Lung (tissue), 12 donors: ENCODE results near the gene ANLN. TPM values are rescaled to one million over a fixed set of nuclear protein-coding genes. Genes with fewer than 3 reads are reported as not detected.

Source experiments
- ATAC-seq: fragments of 200-7000 bp; cut with Tn5 transposase; one replicate; pipeline ENCODE4 v1.9.1; 2020; ENCODE audit warnings: moderate number of reproducible peaks; ENCODE audit not compliant: insufficient read depth, low FRiP score
- DNase-seq, 3 donors: peaks; one replicate each; pipeline ENCODE4 v3.0.0-alpha.2; 2013 to 2017
- H3K27ac ChIP-seq, 2 donors: one replicate each; pipeline ENCODE4 v1.5.1; 2013; ENCODE audit warnings: mild to moderate bottlenecking in 2 of 2, moderate library complexity in 2 of 2, control low read depth in 1 of 2, inconsistent platforms in 1 of 2, low read depth in 1 of 2, low read length in 1 of 2
- H3K27me3 ChIP-seq, 3 donors: one replicate each; pipeline ENCODE4 v1.5.1; 2013; ENCODE audit warnings: low read length in 2 of 3; ENCODE audit not compliant: control insufficient read depth in 3 of 3, insufficient read depth in 3 of 3
- H3K36me3 ChIP-seq, 4 donors: one replicate each; pipeline ENCODE4 v1.5.1; 2013; ENCODE audit warnings: low read length in 4 of 4, mild to moderate bottlenecking in 1 of 4, moderate library complexity in 1 of 4; ENCODE audit not compliant: control insufficient read depth in 4 of 4, insufficient read depth in 4 of 4
- H3K4me1 ChIP-seq, 5 donors: one replicate each; pipeline ENCODE4 v1.5.1; 2013; ENCODE audit warnings: low read length in 5 of 5, mild to moderate bottlenecking in 2 of 5, moderate library complexity in 1 of 5; ENCODE audit not compliant: control insufficient read depth in 5 of 5, insufficient read depth in 5 of 5
- H3K4me3 ChIP-seq: one replicate; pipeline ENCODE4 v1.5.1; 2013; ENCODE audit warnings: mild to moderate bottlenecking, control low read depth, moderate library complexity
- H3K9ac ChIP-seq, 2 donors: one replicate each; pipeline ENCODE4 v1.5.1; 2013; ENCODE audit warnings: low read length in 2 of 2, control low read depth in 1 of 2; ENCODE audit not compliant: insufficient read depth in 1 of 2
- H3K9me3 ChIP-seq, 4 donors: one replicate each; pipeline ENCODE4 v1.5.1; 2013; ENCODE audit warnings: low read length in 3 of 4, mild to moderate bottlenecking in 1 of 4, moderate library complexity in 1 of 4; ENCODE audit not compliant: control insufficient read depth in 4 of 4, insufficient read depth in 3 of 4
- WGBS, 2 donors: extraction: QIAGEN DNeasy Blood & Tissue Kit; methylation state at CpG; one replicate each; pipeline ENCODE4 v1.1.7; 2013; 5-methylcytosine and 5-hydroxymethylcytosine counted together
- polyA plus RNA-seq, 2 donors: library from polyadenylated mRNA; stranded (reverse); fragments of 200-250 nt; gene quantifications; one replicate each; pipeline ENCODE4 v1.2.1, GENCODE V29; 2013
- total RNA-seq, 2 donors: library from RNA; depleted of rRNA in 1 of 2; stranded (reverse); fragments of >200 nt in 1 of 2; gene quantifications; one replicate each; pipeline ENCODE4 v1.2.1, GENCODE V29; 2014 to 2021
- TF ChIP-seq, protein P1 (sequence below): IDR thresholded peaks from 2 replicates; pipeline ENCODE4 v1.5.1; 2012; ENCODE audit warnings: mild to moderate bottlenecking; ENCODE audit errors: control extremely low read depth, extremely low read depth
- donor health status: control.
- donor health status: control.
- donor health status: Bipolar disorder and iron deficiency.
- donor health status: healthy.
- donor health status: DM: yes; HTN: yes; CAD: no.

Gene ANLN
- total and polyA plus RNA-seq, 4 donors, result 1.4 to 13.8 (median 3.2) TPM

DNA sequence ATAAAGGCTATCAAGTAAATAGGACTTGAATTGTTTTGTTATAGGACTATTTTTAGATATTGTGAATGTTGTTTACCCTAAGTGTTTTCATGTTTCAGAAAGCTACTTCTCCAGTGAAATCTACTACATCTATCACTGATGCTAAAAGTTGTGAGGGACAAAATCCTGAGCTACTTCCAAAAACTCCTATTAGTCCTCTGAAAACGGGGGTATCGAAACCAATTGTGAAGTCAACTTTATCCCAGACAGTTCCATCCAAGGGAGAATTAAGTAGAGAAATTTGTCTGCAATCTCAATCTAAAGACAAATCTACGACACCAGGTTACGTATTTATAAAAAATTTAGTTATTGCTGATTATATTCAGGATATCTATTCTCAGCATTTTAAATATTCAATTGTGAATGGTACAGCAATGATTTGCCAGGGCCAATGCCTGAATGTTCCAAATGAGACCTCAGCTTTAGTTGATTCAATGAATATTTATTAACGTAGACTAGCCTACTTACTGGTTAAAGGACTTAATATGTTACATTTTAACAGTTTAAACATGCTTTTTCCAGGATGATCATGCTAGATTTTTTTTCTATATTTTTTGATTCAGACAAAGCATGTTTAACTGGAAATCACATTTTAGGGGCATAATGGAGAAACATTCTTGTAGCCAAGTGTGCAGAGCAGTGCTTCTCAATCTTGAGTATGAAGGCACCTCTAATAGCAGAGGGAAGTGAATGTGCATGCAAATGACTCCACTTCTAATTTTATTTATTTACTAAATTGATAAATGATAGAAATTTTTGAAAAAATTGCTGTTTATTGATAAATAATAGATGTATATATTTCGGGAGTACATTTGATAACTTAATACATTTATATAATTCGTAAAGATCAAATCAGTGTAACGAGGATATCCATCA lies 18.2 kb downstream of the ANLN start:
- Histone ChIP-seq H3K4me3 (no peak overlapping the region), H3K27me3 (no peaks in the 10 kb centered on the region), H3K4me1 (peaks cover 0 to 2% (median 0%) of the 10 kb centered on the region in 5 donors), H3K9ac (no peak overlapping the region), H3K27ac (no peak overlapping the region), H3K36me3 (peaks cover 0 to 18% (median 9%) of the 10 kb centered on the region in 4 donors), H3K9me3 (no peaks in the 10 kb centered on the region)
- TF ChIP-seq, protein P1, sequence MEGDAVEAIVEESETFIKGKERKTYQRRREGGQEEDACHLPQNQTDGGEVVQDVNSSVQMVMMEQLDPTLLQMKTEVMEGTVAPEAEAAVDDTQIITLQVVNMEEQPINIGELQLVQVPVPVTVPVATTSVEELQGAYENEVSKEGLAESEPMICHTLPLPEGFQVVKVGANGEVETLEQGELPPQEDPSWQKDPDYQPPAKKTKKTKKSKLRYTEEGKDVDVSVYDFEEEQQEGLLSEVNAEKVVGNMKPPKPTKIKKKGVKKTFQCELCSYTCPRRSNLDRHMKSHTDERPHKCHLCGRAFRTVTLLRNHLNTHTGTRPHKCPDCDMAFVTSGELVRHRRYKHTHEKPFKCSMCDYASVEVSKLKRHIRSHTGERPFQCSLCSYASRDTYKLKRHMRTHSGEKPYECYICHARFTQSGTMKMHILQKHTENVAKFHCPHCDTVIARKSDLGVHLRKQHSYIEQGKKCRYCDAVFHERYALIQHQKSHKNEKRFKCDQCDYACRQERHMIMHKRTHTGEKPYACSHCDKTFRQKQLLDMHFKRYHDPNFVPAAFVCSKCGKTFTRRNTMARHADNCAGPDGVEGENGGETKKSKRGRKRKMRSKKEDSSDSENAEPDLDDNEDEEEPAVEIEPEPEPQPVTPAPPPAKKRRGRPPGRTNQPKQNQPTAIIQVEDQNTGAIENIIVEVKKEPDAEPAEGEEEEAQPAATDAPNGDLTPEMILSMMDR, result no peak
- no peak for DNase-seq
- ATAC-seq, result no peak
- WGBS, 2 donors, result 97 to 98% methylated on average over 8 of the region's 8 CpGs

GRCh38 chr7:36408589-36408988 lies 18.9 kb downstream of the ANLN start:
- no peaks in the 10 kb centered on the region for H3K27me3 ChIP-seq
- no peak overlapping the region for H3K4me3 ChIP-seq
- H3K9me3 ChIP-seq, result no peaks in the 10 kb centered on the region
- TF ChIP-seq, protein P1, result no peak
- no peak for ATAC-seq
- H3K4me1 ChIP-seq, result peaks cover 0 to 2% (median 0%) of the 10 kb centered on the region in 5 donors
- H3K27ac ChIP-seq, result no peak overlapping the region
- H3K9ac ChIP-seq, result no peak overlapping the region
- no peak for DNase-seq
- H3K36me3 ChIP-seq, result peaks cover 0 to 22% (median 10%) of the 10 kb centered on the region in 4 donors
- WGBS, 2 donors, result 59 to 66% methylated on average over 2 of the region's 2 CpGs

GRCh38 chr7:36409180-36409579 lies 19.5 kb downstream of the ANLN start:
- ATAC-seq, result no peak
- Histone ChIP-seq H3K4me3 (no peak overlapping the region), H3K27ac (no peak overlapping the region), H3K9ac (no peak overlapping the region), H3K4me1 (peaks cover 0 to 2% (median 0%) of the 10 kb centered on the region in 5 donors), H3K27me3 (no peaks in the 10 kb centered on the region), H3K9me3 (no peaks in the 10 kb centered on the region), H3K36me3 (peaks cover 0 to 25% (median 10%) of the 10 kb centered on the region in 4 donors)
- TF ChIP-seq, protein P1, result no peak
- no peak for DNase-seq
- 94 to 97% methylated on average over 1 of the region's 1 CpG for WGBS, 2 donors
